Amniotic epithelial cell (primary cell): Measurements from ENCODE around the gene GLDC.

Experiments used
- DNase-seq: peaks from one replicate; pipeline ENCODE4 v3.0.0-alpha.2; 2010; ENCODE audit warnings: low read depth

GLDC gene

GRCh38 chr9:6501526-6502210, 143.9 kb downstream of the GLDC start:
- DNase-seq = no peak

- peak; percentile 54 for DNase-seq
Measured at GRCh38 chr9:6498982-6499381, 146.5 kb downstream of the GLDC start.

GRCh38 chr9:6495466-6495865, 150.1 kb downstream of the GLDC start:
- DNase-seq = no peak

GRCh38 chr9:6490863-6491262, 154.7 kb downstream of the GLDC start:
- no peak for DNase-seq

DNA sequence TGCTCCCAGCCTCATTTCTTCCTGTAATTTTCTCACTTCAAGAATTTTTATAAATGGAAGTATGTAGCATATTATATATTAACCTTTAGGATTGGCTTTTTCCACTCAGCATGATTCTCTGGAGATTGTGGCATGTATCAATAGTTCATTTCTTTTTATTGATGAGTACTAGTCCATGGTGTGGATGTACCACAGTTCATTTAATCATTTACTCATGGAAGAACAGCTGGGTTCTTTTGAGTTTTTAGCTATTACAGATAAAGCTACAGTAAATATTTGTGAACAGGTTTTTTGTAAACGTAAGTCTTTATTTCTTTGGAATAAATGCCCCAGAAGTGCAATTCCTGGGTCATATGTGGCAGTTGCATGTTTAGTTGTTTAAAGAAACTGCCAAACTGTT, 156.4 kb downstream of the GLDC start:
- DNase-seq = no peak

DNA sequence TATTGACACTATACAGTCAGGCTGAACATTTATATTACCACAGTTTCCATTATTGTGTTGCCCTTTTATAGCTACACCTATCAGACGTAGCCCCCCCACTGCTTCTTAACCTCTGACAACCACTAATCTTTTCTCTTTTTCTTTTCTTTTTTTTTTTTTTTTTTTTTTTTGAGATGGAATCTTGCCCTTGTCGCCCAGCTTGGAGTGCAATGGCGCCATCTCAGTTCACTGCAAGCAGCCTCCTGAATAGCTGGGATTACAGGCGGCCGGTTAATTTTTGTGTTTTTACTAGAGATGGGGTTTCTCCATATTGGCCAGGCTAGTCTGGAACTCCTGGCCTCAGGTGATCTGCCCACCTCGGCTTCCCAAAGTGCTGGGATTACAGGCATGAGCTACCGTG, 157.1 kb downstream of the GLDC start:
- DNase-seq = no peak

DNA sequence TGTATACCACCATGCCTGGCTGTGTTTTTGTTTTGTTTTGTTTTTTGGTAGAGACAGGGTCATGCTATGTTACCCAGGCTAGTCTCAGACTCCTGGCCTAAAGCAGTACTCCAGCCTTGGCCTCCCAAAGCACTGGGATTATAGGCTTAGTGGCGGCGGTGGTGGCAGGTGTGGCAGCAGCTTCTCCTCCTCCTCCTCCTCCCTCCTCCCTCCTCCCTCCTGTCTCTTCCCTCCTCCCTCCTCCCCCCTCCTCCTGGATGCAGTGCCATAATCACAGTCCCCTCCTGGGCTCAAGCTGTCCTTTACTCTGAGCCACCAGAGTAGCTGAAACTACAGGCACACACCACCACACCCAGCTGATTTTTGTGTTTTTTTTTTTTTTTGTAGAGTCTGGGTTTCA, 161.3 kb downstream of the GLDC start:
- no peak for DNase-seq
